Sigmoid colon (tissue), 7 donors: Measurements from ENCODE around the gene CCDC148. TPM values are rescaled to one million over a fixed set of nuclear protein-coding genes. Genes with fewer than 3 reads are reported as not detected.

Experiments
- DNase-seq: peaks from one replicate; pipeline ENCODE4 v3.0.0-alpha.2; 2019
- H3K27ac ChIP-seq, 4 donors: fragments of 200-600 bp; sonication (generic); one replicate each; pipeline ENCODE4 v1.5.1; 2016 to 2019; ENCODE audit warnings: mild to moderate bottlenecking in 1 of 4
- H3K27me3 ChIP-seq, 3 donors: fragments of 200-600 bp; sonication (generic); one replicate each; pipeline ENCODE4 v1.5.1; 2019; ENCODE audit warnings: mild to moderate bottlenecking in 1 of 3
- H3K36me3 ChIP-seq, 4 donors: fragments of 200-600 bp; sonication (generic); one replicate each; pipeline ENCODE4 v1.5.1; 2016 to 2019
- H3K4me1 ChIP-seq, 4 donors: fragments of 200-600 bp; sonication (generic); one replicate each; pipeline ENCODE4 v1.5.1; 2017 to 2019
- H3K4me3 ChIP-seq, 4 donors: fragments of 200-600 bp; sonication (generic); one replicate each; pipeline ENCODE4 v1.5.1; 2017 to 2019; ENCODE audit warnings: mild to moderate bottlenecking in 2 of 4, moderate library complexity in 1 of 4
- H3K9me3 ChIP-seq, 4 donors: fragments of 200-600 bp in 3 of 4; sonication (generic) in 3 of 4; one replicate each; pipeline versions ENCODE4 v1.5.1 to v1.6.1; 2013 to 2019
- EP300 ChIP-seq, 4 donors: sonication (generic); formaldehyde crosslinking; IDR thresholded peaks; one replicate each; pipeline ENCODE4 v1.6.1; 2017; ENCODE audit warnings: antibody characterized with exemption in 4 of 4
- POLR2A ChIP-seq, 2 donors: fragments of 450-650 bp; IDR thresholded peaks; one replicate each; pipeline ENCODE4 v1.6.1; 2016; ENCODE audit warnings: antibody characterized with exemption in 2 of 2, mild to moderate bottlenecking in 2 of 2, moderate library complexity in 2 of 2
- POLR2AphosphoS5 ChIP-seq, 4 donors: sonication (generic); formaldehyde crosslinking; IDR thresholded peaks; one replicate each; pipeline ENCODE4 v1.6.1; 2017; ENCODE audit warnings: antibody characterized with exemption in 4 of 4
- WGBS, 2 donors: extraction: QIAGEN DNeasy Blood & Tissue Kit; methylation state at CpG; one replicate each; pipeline ENCODE4 v1.1.7; 2013; 5-methylcytosine and 5-hydroxymethylcytosine counted together
- intact Hi-C: fragments of 100-400 bp; cut with DNase I; formaldehyde crosslinking; loops from one replicate; pipeline ENCODE4 v1.15.1; 2023
- polyA plus RNA-seq, 3 donors: library from polyadenylated mRNA; stranded (reverse); fragments of 200-250 nt; gene quantifications; one replicate each; pipeline ENCODE4 v1.2.3, GENCODE V29; 2013
- total RNA-seq, 4 donors: library from RNA; depleted of rRNA; stranded (reverse); fragments of >200 nt; gene quantifications; one replicate each; pipeline ENCODE4 v1.1.0, GENCODE V29; 2016
- TF ChIP-seq, protein P1 (sequence below), 4 experiments: fragments of 450-650 bp in 3 of 4; fragments of 200-600 bp in 1 of 4; IDR thresholded peaks; one replicate each; pipeline ENCODE4 v1.5.1; 2016 to 2019; ENCODE audit warnings: antibody characterized with exemption in 4 of 4, mild to moderate bottlenecking in 3 of 4, moderate library complexity in 2 of 4
- donor health status: healthy with polysubstance abuse.
- donor health status: Bipolar disorder and iron deficiency.
- donor health status: healthy.

The CCDC148 gene
- total and polyA plus RNA-seq, 7 donors: 0.23 to 0.83 (median 0.36) TPM; not detected in 4

GRCh38 chr2:158403237-158403636 lies 53.3 kb downstream of the CCDC148 start:
- H3K27ac ChIP-seq: no peak overlapping the region
- no peak overlapping the region for H3K4me3 ChIP-seq
- H3K36me3 ChIP-seq: no peaks in the 10 kb centered on the region
- no peak for DNase-seq
- no peaks in the 10 kb centered on the region for H3K9me3 ChIP-seq
- peaks cover 0 to 16% (median 9%) of the 10 kb centered on the region in 4 donors for H3K4me1 ChIP-seq
- no peaks in the 10 kb centered on the region for H3K27me3 ChIP-seq
- 12 to 40% methylated on average over 1 of the region's 1 CpG for WGBS, 2 donors
- TF ChIP-seq POLR2A (IDR thresholded peaks at IDR 0.05) (no peak), POLR2AphosphoS5 (IDR thresholded peaks at IDR 0.05) (no peak), EP300 (IDR thresholded peaks at IDR 0.05) (no peak)
- TF ChIP-seq, protein P1, sequence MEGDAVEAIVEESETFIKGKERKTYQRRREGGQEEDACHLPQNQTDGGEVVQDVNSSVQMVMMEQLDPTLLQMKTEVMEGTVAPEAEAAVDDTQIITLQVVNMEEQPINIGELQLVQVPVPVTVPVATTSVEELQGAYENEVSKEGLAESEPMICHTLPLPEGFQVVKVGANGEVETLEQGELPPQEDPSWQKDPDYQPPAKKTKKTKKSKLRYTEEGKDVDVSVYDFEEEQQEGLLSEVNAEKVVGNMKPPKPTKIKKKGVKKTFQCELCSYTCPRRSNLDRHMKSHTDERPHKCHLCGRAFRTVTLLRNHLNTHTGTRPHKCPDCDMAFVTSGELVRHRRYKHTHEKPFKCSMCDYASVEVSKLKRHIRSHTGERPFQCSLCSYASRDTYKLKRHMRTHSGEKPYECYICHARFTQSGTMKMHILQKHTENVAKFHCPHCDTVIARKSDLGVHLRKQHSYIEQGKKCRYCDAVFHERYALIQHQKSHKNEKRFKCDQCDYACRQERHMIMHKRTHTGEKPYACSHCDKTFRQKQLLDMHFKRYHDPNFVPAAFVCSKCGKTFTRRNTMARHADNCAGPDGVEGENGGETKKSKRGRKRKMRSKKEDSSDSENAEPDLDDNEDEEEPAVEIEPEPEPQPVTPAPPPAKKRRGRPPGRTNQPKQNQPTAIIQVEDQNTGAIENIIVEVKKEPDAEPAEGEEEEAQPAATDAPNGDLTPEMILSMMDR (IDR thresholded peaks at IDR 0.05): no peak
- intact Hi-C loops: no loop called here

- 63 to 71% methylated on average over 2 of the region's 2 CpGs for WGBS, 2 donors
- intact Hi-C loops: no loop called here
- no peaks in the 10 kb centered on the region for H3K27me3 ChIP-seq
Measured at GRCh38 chr2:158402665-158403064, 53.9 kb downstream of the CCDC148 start.

DNA sequence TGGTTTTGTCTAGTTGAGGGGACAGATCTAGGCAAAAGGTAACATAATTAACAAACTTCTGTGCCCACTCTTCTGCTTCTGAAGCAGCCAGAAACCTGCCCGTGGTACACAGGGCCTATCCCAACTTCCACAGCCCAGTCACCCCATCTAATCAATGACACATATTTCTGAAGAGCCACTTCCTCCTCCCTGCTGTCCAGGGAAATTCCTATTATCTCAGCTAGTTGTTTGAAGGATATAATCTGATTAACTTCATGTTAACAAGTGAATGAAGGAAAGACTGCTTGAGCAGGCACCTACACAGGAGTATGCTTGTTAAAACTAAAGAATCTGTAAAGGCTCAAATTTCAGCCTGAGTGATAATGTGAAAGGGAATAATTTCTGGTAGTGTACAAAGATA lies 61.4 kb downstream of the CCDC148 start:
- no peaks in the 10 kb centered on the region for H3K4me1 ChIP-seq
- intact Hi-C loops: no loop called here
- WGBS, 2 donors: 35 to 63% methylated on average over 1 of the region's 1 CpG
- no peaks in the 10 kb centered on the region for H3K36me3 ChIP-seq
- no peak overlapping the region for H3K4me3 ChIP-seq
- DNase-seq: no peak
- no peak overlapping the region for H3K27ac ChIP-seq
- TF ChIP-seq POLR2AphosphoS5 (IDR thresholded peaks at IDR 0.05) (no peak), EP300 (IDR thresholded peaks at IDR 0.05) (no peak), POLR2A (IDR thresholded peaks at IDR 0.05) (no peak)
- TF ChIP-seq, protein P1 (IDR thresholded peaks at IDR 0.05): no peak
- H3K27me3 ChIP-seq: no peaks in the 10 kb centered on the region
- no peaks in the 10 kb centered on the region for H3K9me3 ChIP-seq

More at GRCh38 chr2:158402665-158403064, 53.9 kb downstream of the CCDC148 start:
- Histone ChIP-seq H3K4me3 (no peak overlapping the region), H3K4me1 (peaks cover 0 to 16% (median 9%) of the 10 kb centered on the region in 4 donors), H3K27ac (peak overlapping the region in 2 of 4 donors; percentile 1 to 32), H3K9me3 (no peaks in the 10 kb centered on the region), H3K36me3 (no peaks in the 10 kb centered on the region)
- no peak for TF ChIP-seq EP300 (IDR thresholded peaks at IDR 0.05)
- no peak for DNase-seq

GRCh38 chr2:158394453-158394852 lies 62.1 kb downstream of the CCDC148 start:
- Histone ChIP-seq H3K36me3 (no peaks in the 10 kb centered on the region), H3K4me1 (no peaks in the 10 kb centered on the region), H3K27me3 (no peaks in the 10 kb centered on the region), H3K27ac (no peak overlapping the region), H3K9me3 (no peaks in the 10 kb centered on the region), H3K4me3 (no peak overlapping the region)
- intact Hi-C loops: no loop called here
- no peak for DNase-seq
- TF ChIP-seq POLR2AphosphoS5 (IDR thresholded peaks at IDR 0.05) (no peak), EP300 (IDR thresholded peaks at IDR 0.05) (no peak), POLR2A (IDR thresholded peaks at IDR 0.05) (no peak)
- TF ChIP-seq, protein P1 (IDR thresholded peaks at IDR 0.05): no peak
- WGBS, 2 donors: 41 to 92% methylated on average over 1 of the region's 1 CpG

DNA sequence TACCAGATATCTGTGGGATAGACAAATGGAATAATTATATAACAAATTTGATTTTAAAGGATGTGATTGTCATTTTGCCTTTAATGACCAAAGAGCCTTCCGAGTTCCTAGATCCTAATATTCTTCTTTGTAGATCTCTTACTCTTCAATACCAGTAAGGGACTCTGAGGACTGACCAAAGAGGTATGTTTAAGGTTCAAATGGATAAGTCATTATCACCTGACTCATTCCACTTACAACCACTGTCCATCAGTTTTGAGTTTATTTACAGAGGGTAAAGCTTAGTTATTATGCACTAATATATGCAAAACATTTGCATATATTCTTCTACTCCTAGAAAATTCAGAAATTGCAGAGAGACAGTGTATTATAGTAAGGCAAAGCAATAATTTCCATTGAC lies 62.7 kb downstream of the CCDC148 start:
- H3K4me1 ChIP-seq: no peaks in the 10 kb centered on the region
- DNase-seq: no peak
- H3K4me3 ChIP-seq: no peak overlapping the region
- H3K36me3 ChIP-seq: no peaks in the 10 kb centered on the region
- WGBS, 2 donors: 39 to 92% methylated on average over 1 of the region's 1 CpG
- TF ChIP-seq EP300 (IDR thresholded peaks at IDR 0.05) (no peak), POLR2A (IDR thresholded peaks at IDR 0.05) (no peak), POLR2AphosphoS5 (IDR thresholded peaks at IDR 0.05) (no peak)
- TF ChIP-seq, protein P1 (IDR thresholded peaks at IDR 0.05): no peak
- no peak overlapping the region for H3K27ac ChIP-seq
- no peaks in the 10 kb centered on the region for H3K9me3 ChIP-seq
- intact Hi-C loops: no loop called here
- H3K27me3 ChIP-seq: no peaks in the 10 kb centered on the region
